HCT116 (cell line): ENCODE data around the gene LPAR5. TPM values are rescaled to one million over a fixed set of nuclear protein-coding genes. Genes with fewer than 3 reads are reported as not detected.

Experiments used
- ATAC-seq: fragments of 200-7000 bp; cut with Tn5 transposase; 2 replicates; pipeline ENCODE4 v1.9.1; 2020; ENCODE audit warnings: mild to moderate bottlenecking, moderate library complexity
- BruUV-seq: library from RNA; stranded (reverse); fragments of 400-500 nt; replicated peaks from 2 replicates; lab custom pipeline; 2021; lab: Mats Ljungman, UMichigan
- CTCF ChIA-PET: fragments of 300-600 bp; sonication (Branson Sonifier 250); formaldehyde crosslinking; loops from one replicate; lab custom pipeline; 2021; ENCODE audit warnings: antibody characterized with exemption; lab: Charles Lee
- POLR2A ChIA-PET: fragments of 300-600, 350-600 bp; sonication (Branson Sonifier 250); formaldehyde crosslinking; loops from one replicate; lab custom pipeline; 2021; ENCODE audit warnings: antibody characterized with exemption; lab: Charles Lee
- RAD21 ChIA-PET, 2 experiments: fragments of 300-600 bp; sonication (Branson Sonifier 250); formaldehyde crosslinking; loops; one replicate each; lab custom pipeline; 2023; ENCODE audit warnings: low total read pairs in 2 of 2; ENCODE audit not compliant: uncharacterized antibody in 2 of 2, unreplicated experiment in 2 of 2, low non-redundant PET in 1 of 2; lab: Charles Lee
- DNase-seq: peaks from one replicate; pipeline ENCODE4 v3.0.0-alpha.2; 2010; ENCODE audit warnings: low read depth, low spot score
- H2AFZ ChIP-seq: fragments of 200-600 bp; shearing (Covaris generic), sonication (generic); 2 replicates; pipeline ENCODE4 v1.6.1; 2017; ENCODE audit warnings: low read depth, mixed run types, mixed read lengths, antibody characterized with exemption, low read length; ENCODE audit not compliant: poor library complexity, severe bottlenecking
- H3K27ac ChIP-seq: 2 replicates; pipeline ENCODE4 v1.5.1; 2012; ENCODE audit warnings: low read depth, low read length
- H3K27me3 ChIP-seq: fragments of 200-600 bp; sonication (generic); 2 replicates; pipeline ENCODE4 v1.6.1; 2016; ENCODE audit warnings: mixed run types, low read length, mixed read lengths; ENCODE audit not compliant: insufficient read depth
- H3K36me3 ChIP-seq, 2 experiments: fragments of 200-500 bp in 1 of 2; fragments of 200-600 bp in 1 of 2; sonication (Bioruptor generic) in 1 of 2; sonication (generic) in 1 of 2; 2 replicates each; pipeline versions ENCODE4 v1.5.1 to v1.6.1; 2014 to 2016; ENCODE audit warnings: low read length in 2 of 2, inconsistent platforms in 1 of 2, mixed read lengths in 1 of 2, mixed run types in 1 of 2; ENCODE audit not compliant: insufficient read depth in 2 of 2, control insufficient read depth in 1 of 2
- H3K4me1 ChIP-seq, 2 experiments: fragments of 200-600 bp in 1 of 2; sonication (generic) in 1 of 2; 2 replicates each; pipeline versions ENCODE4 v1.5.1 to v1.6.1; 2012 to 2017; ENCODE audit warnings: low read length in 2 of 2, inconsistent platforms in 1 of 2, mild to moderate bottlenecking in 1 of 2, mixed read lengths in 1 of 2, mixed run types in 1 of 2, moderate library complexity in 1 of 2; ENCODE audit not compliant: insufficient read depth in 2 of 2, control insufficient read depth in 1 of 2
- H3K4me2 ChIP-seq: fragments of 200-600 bp; sonication (generic); 2 replicates; pipeline ENCODE4 v1.6.1; 2017; ENCODE audit warnings: mixed run types, low read length, mixed read lengths
- H3K4me3 ChIP-seq, 2 experiments: fragments of 200-600 bp in 1 of 2; sonication (generic) in 1 of 2; replicated peaks in 1 of 2; 2 replicates each; pipeline ENCODE4 v1.5.1; 2011 to 2016; ENCODE audit warnings: low read length in 2 of 2, control low read depth in 1 of 2, low read depth in 1 of 2, mild to moderate bottlenecking in 1 of 2, mixed read lengths in 1 of 2, mixed run types in 1 of 2
- H3K79me2 ChIP-seq: fragments of 200-600 bp; sonication (generic); 2 replicates; pipeline ENCODE4 v1.6.1; 2017; ENCODE audit warnings: mild to moderate bottlenecking, mixed run types, low read length, moderate library complexity, mixed read lengths; ENCODE audit not compliant: insufficient read depth
- H3K9ac ChIP-seq: fragments of 200-600 bp; sonication (generic); 2 replicates; pipeline ENCODE4 v1.6.1; 2016; ENCODE audit warnings: low read length, mixed read lengths
- H3K9me2 ChIP-seq: fragments of 200-600 bp; sonication (generic), shearing (Covaris generic); 2 replicates; pipeline ENCODE4 v1.6.1; 2017; ENCODE audit warnings: mixed run types, mild to moderate bottlenecking, moderate library complexity; ENCODE audit not compliant: insufficient read depth
- H3K9me3 ChIP-seq, 2 experiments: fragments of 200-500 bp in 1 of 2; fragments of 200-600 bp in 1 of 2; sonication (Bioruptor generic) in 1 of 2; sonication (generic) in 1 of 2; 2 replicates each; pipeline ENCODE4 v1.6.1; 2014 to 2017; ENCODE audit warnings: low read length in 2 of 2, mixed read lengths in 2 of 2, inconsistent platforms in 1 of 2, low read depth in 1 of 2, mild to moderate bottlenecking in 1 of 2, mixed run types in 1 of 2, moderate library complexity in 1 of 2; ENCODE audit not compliant: control insufficient read depth in 1 of 2, insufficient read depth in 1 of 2
- H4K20me1 ChIP-seq: fragments of 200-600 bp; sonication (generic), shearing (Covaris generic); 2 replicates; pipeline ENCODE4 v1.6.1; 2017; ENCODE audit warnings: mixed run types, mild to moderate bottlenecking, moderate library complexity; ENCODE audit not compliant: insufficient read depth
- FOSL1 ChIP-seq: IDR thresholded peaks from 2 replicates; pipeline ENCODE4 v1.6.1; 2012; ENCODE audit warnings: low read depth
- JUND ChIP-seq: IDR thresholded peaks from 2 replicates; pipeline ENCODE4 v1.6.1; 2012
- RAD21 ChIP-seq: IDR thresholded peaks from 2 replicates; pipeline ENCODE4 v1.6.1; 2012; ENCODE audit warnings: low read depth, mild to moderate bottlenecking
- ZNF274 ChIP-seq: fragments of 200-500 bp; sonication (Bioruptor generic); IDR thresholded peaks from 2 replicates; pipeline ENCODE4 v1.6.1; 2014; ENCODE audit warnings: mild to moderate bottlenecking, low read depth, low read length, inconsistent platforms
- intact Hi-C: fragments of 100-400 bp; cut with micrococcal nuclease; formaldehyde crosslinking; loops from 2 replicates; pipeline ENCODE4 v1.10.0; 2022
- total RNA-seq: library from RNA; stranded (reverse); gene quantifications from one replicate; pipeline ENCODE4 v1.2.1, GENCODE V29; 2021; ENCODE audit not compliant: unreplicated experiment

Gene LPAR5
- total RNA-seq, 1 experiment from 2014 or later, result 5.2 TPM

DNA sequence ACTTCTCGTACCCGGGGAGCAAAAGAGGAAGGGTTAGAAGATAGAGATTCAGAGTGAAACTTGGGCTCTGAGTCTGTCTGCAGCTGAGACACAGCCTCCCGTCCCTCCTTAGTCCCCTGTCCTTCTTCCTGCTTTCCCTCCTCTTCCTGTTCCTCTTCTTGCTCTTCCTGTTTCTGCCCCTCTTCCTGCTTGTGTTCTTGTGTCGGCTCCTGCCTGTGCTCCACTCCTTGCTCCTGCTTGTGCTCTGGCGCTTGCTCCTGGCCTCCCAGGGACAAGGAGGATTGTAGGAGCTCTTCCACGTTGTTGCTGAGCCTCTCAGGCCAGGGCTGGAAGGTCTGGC, 8.5 kb upstream of the LPAR5 start:
- ATAC-seq (no peak), DNase-seq (no peak)
- no peak for TF ChIP-seq JUND
- no peak for TF ChIP-seq FOSL1
- TF ChIP-seq ZNF274, result peak; percentile 20; the same call in 1 of the 2 replicates
- no peak overlapping the region for H3K4me2 ChIP-seq
- no peaks in the 10 kb centered on the region for H3K36me3 ChIP-seq
- H3K9me3 ChIP-seq, result peaks cover 0 to 10% of the 10 kb centered on the region in 2 experiments; a peak in 1 of 4 replicates
- no peaks in the 10 kb centered on the region for H3K79me2 ChIP-seq
- intact Hi-C loops, result no loop called here
- no peak overlapping the region for H3K4me3 ChIP-seq
- H3K9me2 ChIP-seq, result no peaks in the 10 kb centered on the region
- peaks cover 6% of the 10 kb centered on the region; the same call in 1 of the 2 replicates for H3K27me3 ChIP-seq
- H4K20me1 ChIP-seq, result no peaks in the 10 kb centered on the region
- no peak overlapping the region for H3K27ac ChIP-seq
- no peak overlapping the region for H3K9ac ChIP-seq
- no peak overlapping the region for H2AFZ ChIP-seq
- H3K4me1 ChIP-seq, result no peaks in the 10 kb centered on the region
- POLR2A ChIA-PET, result no interaction called here
- CTCF ChIA-PET, result no interaction called here
- RAD21 ChIA-PET, result no interaction called here
- BruUV-seq, result no TSS peak

DNA sequence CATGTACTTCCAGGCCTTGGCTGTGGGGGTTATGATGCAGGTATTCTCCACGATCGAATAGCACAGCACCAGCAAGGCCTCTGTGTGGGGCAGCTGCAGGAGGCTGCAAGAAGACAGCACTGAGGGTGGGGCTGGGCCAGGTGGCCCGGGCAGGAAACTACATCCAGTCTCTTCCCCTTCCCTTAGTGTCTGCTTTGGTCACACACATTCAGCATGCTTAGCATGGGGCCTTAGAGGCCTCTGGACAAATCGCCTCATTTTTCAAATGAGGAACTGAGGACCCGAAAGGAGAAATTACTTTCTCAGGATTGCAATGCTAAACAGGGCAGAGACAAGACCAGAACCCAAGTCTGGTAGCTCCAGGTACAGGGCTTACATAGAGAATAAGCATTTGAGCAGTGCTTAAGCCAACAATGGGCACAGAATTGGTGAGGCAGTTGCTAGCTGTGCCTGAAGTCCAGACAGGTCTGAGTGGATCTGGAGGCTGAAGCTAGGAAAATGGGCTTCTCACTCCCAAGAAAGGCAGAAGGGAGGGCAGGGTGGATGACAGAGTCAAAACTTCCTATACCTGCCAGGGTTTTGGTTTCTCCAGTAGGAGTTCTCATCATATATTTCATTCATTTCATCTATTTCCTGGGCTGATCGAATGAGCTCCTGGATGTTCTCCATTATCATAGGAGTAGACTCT, 8.0 kb upstream of the LPAR5 start:
- intact Hi-C loops, result no loop called here
- H3K9me2 ChIP-seq, result no peaks in the 10 kb centered on the region
- no peak overlapping the region for H2AFZ ChIP-seq
- no peaks in the 10 kb centered on the region for H3K36me3 ChIP-seq
- peaks cover 0 to 10% of the 10 kb centered on the region in 2 experiments; a peak in 1 of 4 replicates for H3K9me3 ChIP-seq
- RAD21 ChIA-PET, result no interaction called here
- ATAC-seq, result no peak
- no peak overlapping the region for H3K9ac ChIP-seq
- no peak overlapping the region for H3K4me2 ChIP-seq
- TF ChIP-seq ZNF274, result peak; percentile 41
- no peak for TF ChIP-seq RAD21
- no peak overlapping the region for H3K27ac ChIP-seq
- no peak for DNase-seq
- H3K27me3 ChIP-seq, result peaks cover 6% of the 10 kb centered on the region; the same call in 1 of the 2 replicates
- BruUV-seq, result no TSS peak
- CTCF ChIA-PET, result no interaction called here
- no peaks in the 10 kb centered on the region for H3K79me2 ChIP-seq
- no peaks in the 10 kb centered on the region for H3K4me1 ChIP-seq
- no peaks in the 10 kb centered on the region for H4K20me1 ChIP-seq
- POLR2A ChIA-PET, result no interaction called here
- H3K4me3 ChIP-seq, result no peak overlapping the region
